ENCODE results near the gene ZNF225.

ZNF225 gene

DNA sequence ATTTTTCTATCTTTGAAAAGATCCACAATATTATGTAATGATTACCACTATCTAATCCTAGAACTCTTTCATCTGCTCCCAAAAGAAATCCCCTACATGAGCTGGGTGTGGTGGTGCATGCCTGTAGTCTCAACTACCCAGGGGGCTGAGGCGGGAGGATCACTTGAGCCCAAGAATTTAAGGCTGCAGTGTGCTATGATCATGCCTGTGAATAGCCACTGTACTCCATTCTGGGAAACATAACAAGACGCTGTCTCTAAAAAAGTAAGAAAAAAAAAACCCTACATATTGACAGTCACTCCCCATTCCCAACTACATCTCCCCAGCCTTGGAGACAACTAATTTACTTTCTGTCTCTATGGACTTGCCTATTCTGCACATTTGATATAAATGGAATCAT lies 50.6 kb downstream of the ZNF225 start (continued):
- TF ChIP-seq, protein P1, sequence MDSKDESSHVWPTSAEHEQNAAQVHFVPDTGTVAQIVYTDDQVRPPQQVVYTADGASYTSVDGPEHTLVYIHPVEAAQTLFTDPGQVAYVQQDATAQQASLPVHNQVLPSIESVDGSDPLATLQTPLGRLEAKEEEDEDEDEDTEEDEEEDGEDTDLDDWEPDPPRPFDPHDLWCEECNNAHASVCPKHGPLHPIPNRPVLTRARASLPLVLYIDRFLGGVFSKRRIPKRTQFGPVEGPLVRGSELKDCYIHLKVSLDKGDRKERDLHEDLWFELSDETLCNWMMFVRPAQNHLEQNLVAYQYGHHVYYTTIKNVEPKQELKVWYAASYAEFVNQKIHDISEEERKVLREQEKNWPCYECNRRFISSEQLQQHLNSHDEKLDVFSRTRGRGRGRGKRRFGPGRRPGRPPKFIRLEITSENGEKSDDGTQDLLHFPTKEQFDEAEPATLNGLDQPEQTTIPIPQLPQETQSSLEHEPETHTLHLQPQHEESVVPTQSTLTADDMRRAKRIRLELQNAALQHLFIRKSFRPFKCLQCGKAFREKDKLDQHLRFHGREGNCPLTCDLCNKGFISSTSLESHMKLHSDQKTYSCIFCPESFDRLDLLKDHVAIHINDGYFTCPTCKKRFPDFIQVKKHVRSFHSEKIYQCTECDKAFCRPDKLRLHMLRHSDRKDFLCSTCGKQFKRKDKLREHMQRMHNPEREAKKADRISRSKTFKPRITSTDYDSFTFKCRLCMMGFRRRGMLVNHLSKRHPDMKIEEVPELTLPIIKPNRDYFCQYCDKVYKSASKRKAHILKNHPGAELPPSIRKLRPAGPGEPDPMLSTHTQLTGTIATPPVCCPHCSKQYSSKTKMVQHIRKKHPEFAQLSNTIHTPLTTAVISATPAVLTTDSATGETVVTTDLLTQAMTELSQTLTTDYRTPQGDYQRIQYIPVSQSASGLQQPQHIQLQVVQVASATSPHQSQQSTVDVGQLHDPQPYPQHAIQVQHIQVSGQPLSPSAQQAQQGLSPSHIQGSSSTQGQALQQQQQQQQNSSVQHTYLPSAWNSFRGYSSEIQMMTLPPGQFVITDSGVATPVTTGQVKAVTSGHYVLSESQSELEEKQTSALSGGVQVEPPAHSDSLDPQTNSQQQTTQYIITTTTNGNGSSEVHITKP (tag by site-specific recombination; IDR thresholded peaks at IDR 0.05): peak; percentile 78
- TF ChIP-seq, protein P2, sequence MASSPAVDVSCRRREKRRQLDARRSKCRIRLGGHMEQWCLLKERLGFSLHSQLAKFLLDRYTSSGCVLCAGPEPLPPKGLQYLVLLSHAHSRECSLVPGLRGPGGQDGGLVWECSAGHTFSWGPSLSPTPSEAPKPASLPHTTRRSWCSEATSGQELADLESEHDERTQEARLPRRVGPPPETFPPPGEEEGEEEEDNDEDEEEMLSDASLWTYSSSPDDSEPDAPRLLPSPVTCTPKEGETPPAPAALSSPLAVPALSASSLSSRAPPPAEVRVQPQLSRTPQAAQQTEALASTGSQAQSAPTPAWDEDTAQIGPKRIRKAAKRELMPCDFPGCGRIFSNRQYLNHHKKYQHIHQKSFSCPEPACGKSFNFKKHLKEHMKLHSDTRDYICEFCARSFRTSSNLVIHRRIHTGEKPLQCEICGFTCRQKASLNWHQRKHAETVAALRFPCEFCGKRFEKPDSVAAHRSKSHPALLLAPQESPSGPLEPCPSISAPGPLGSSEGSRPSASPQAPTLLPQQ (tag by site-specific recombination; IDR thresholded peaks at IDR 0.05): no peak
- TF ChIP-seq, protein P3, sequence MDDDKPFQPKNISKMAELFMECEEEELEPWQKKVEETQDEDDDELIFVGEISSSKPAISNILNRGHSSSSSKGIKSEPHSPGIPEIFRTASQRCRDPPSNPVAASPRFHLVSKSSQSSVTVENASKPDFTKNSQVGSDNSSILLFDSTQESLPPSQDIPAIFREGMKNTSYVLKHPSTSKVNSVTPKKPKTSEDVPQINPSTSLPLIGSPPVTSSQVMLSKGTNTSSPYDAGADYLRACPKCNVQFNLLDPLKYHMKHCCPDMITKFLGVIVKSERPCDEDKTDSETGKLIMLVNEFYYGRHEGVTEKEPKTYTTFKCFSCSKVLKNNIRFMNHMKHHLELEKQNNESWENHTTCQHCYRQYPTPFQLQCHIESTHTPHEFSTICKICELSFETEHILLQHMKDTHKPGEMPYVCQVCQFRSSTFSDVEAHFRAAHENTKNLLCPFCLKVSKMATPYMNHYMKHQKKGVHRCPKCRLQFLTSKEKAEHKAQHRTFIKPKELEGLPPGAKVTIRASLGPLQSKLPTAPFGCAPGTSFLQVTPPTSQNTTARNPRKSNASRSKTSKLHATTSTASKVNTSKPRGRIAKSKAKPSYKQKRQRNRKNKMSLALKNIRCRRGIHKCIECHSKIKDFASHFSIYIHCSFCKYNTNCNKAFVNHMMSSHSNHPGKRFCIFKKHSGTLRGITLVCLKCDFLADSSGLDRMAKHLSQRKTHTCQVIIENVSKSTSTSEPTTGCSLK (tag by site-specific recombination; IDR thresholded peaks at IDR 0.05): no peak
- TF ChIP-seq, protein P4, sequence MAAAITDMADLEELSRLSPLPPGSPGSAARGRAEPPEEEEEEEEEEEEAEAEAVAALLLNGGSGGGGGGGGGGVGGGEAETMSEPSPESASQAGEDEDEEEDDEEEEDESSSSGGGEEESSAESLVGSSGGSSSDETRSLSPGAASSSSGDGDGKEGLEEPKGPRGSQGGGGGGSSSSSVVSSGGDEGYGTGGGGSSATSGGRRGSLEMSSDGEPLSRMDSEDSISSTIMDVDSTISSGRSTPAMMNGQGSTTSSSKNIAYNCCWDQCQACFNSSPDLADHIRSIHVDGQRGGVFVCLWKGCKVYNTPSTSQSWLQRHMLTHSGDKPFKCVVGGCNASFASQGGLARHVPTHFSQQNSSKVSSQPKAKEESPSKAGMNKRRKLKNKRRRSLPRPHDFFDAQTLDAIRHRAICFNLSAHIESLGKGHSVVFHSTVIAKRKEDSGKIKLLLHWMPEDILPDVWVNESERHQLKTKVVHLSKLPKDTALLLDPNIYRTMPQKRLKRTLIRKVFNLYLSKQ (tag by site-specific recombination; IDR thresholded peaks at IDR 0.05; ENCODE audit: borderline replicate concordance): no peak
- no peak for TF ChIP-seq ZNF561 (tag by site-specific recombination; IDR thresholded peaks at IDR 0.05; ENCODE audit: borderline replicate concordance)
- no peak for TF ChIP-seq ZNF202 (tag by site-specific recombination; IDR thresholded peaks at IDR 0.05; ENCODE audit: borderline replicate concordance)
- TF ChIP-seq, protein P5, sequence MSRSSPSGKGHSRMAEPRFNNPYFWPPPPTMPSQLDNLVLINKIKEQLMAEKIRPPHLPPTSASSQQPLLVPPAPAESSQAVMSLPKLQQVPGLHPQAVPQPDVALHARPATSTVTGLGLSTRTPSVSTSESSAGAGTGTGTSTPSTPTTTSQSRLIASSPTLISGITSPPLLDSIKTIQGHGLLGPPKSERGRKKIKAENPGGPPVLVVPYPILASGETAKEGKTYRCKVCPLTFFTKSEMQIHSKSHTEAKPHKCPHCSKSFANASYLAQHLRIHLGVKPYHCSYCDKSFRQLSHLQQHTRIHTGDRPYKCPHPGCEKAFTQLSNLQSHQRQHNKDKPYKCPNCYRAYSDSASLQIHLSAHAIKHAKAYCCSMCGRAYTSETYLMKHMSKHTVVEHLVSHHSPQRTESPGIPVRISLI (tag by site-specific recombination; IDR thresholded peaks at IDR 0.05): peak; percentile 11; the same call in 1 of the 2 replicates
- no peak for TF ChIP-seq ZNF175 (tag by site-specific recombination; IDR thresholded peaks at IDR 0.05)
- TF ChIP-seq ZNF311 (tag by site-specific recombination; IDR thresholded peaks at IDR 0.05; ENCODE audit: borderline replicate concordance): no peak
- no peak for TF ChIP-seq ZBTB44 (tag by site-specific recombination; IDR thresholded peaks at IDR 0.05)

GRCh38 chr19:44164327-44164672 lies 51.1 kb downstream of the ZNF225 start:
- H3K4me3 ChIP-seq (ENCODE audit: low read depth, low read length): peak overlapping the region; percentile 5
- peaks cover 32% of the 10 kb centered on the region for H3K4me1 ChIP-seq (ENCODE audit: control insufficient read depth, insufficient read depth, low read length)
- peaks cover 19% of the 10 kb centered on the region for H3K9me3 ChIP-seq (ENCODE audit: control insufficient read depth, insufficient read depth, low read depth, low read length)
- peaks cover 33 to 46% of the 10 kb centered on the region in 2 experiments for H3K36me3 ChIP-seq (ENCODE audit: control insufficient read depth in 2 of 2, insufficient read depth in 1 of 2, low read length in 2 of 2)
- H3K27ac ChIP-seq (ENCODE audit: extremely low read depth, low read depth, low read length): peak overlapping the region; percentile 73
- CTCF ChIA-PET: interaction anchor here (0.5 to 1.2 kb wide), 11 partner anchors 25 to 863 kb away, joined by 3 to 4 read pairs (median 3); partner anchors contain the start of gene ZNF227
- POLR2A ChIA-PET: interaction anchor here (0.6 to 6.4 kb wide), 37 partner anchors 11 to 1606 kb away, joined by 3 to 143 read pairs (median 7); partner anchors contain the start of genes PVR, ZNF180, ZNF221 and ZNF223
- TF ChIP-seq ZBTB17 (tag by site-specific recombination; IDR thresholded peaks at IDR 0.05): no peak
- no peak for TF ChIP-seq ZNF596 (tag by site-specific recombination; IDR thresholded peaks at IDR 0.05)
- no peak for TF ChIP-seq HOXC10 (CRISPR knock-in tag; IDR thresholded peaks at IDR 0.05)
- TF ChIP-seq, protein P5 (tag by site-specific recombination; IDR thresholded peaks at IDR 0.05): 0 out of 2 replicates have a peak, but pooled peaks have one; percentile 6
- no peak for TF ChIP-seq ZSCAN5A (tag by site-specific recombination; IDR thresholded peaks at IDR 0.05)
- TF ChIP-seq ZNF501 (tag by site-specific recombination; IDR thresholded peaks at IDR 0.05): no peak
- no peak for TF ChIP-seq ZNF530 (tag by site-specific recombination; IDR thresholded peaks at IDR 0.05; ENCODE audit: low read depth)
- no peak for TF ChIP-seq ZNF585B (tag by site-specific recombination; IDR thresholded peaks at IDR 0.05)
- TF ChIP-seq ZNF302 (tag by site-specific recombination; IDR thresholded peaks at IDR 0.05; ENCODE audit: low read depth): no peak

Measured in HEK293 (cell line).